ENCODE measurements around the gene SFPQ.

SFPQ gene

GRCh38 chr1:35203295-35203694, 10.3 kb upstream of the SFPQ start:
- no peaks in the 10 kb centered on the region for H3K27me3 ChIP-seq (ENCODE audit: control insufficient read depth, insufficient read depth, low read length)
- no peak overlapping the region for H3K27ac ChIP-seq (ENCODE audit: low read depth, low read length)
- no peak overlapping the region for H3K9ac ChIP-seq (ENCODE audit: low read length)
- no peaks in the 10 kb centered on the region for H3K36me3 ChIP-seq (ENCODE audit: control insufficient read depth, insufficient read depth, low read length)
- H3K4me1 ChIP-seq (ENCODE audit: control insufficient read depth, insufficient read depth, low read length) = no peaks in the 10 kb centered on the region
- no peak overlapping the region for H3K4me3 ChIP-seq (ENCODE audit: low read length)

DNA sequence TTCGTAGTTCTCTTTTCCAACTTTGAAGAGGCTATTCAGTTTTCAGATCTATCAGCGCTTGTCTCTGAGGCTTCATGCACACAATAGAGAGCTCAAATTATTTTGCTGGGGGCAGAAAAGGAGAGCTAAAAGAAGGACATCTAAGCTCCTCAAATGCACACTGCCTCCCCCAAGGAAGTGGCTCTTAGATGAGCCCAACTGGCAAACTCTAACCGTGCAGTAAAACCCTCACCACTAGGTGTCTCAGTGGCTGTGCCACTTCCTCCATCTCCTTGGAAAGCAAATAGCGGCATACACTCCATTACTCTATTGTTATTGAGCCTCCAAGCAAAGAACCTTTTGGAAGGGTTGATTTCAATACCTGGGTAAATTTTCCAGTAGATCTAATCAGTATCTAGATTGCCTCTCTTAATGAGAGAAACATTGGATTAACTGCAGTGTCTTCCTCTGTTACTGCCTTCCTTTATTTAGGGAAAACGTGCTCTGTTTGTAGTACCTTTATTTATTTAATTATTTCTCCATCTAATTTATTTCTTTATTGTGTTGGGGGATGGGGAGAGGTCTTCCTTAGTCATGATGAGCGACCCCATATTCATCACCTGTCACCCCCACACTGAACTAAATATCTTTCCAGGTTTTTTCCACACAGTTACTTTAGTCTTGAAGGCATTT, 9.2 kb upstream of the SFPQ start:
- no peak overlapping the region for H3K9ac ChIP-seq (ENCODE audit: low read length)
- no peaks in the 10 kb centered on the region for H3K36me3 ChIP-seq (ENCODE audit: control insufficient read depth, insufficient read depth, low read length)
- H3K4me1 ChIP-seq (ENCODE audit: control insufficient read depth, insufficient read depth, low read length) = no peaks in the 10 kb centered on the region
- H3K4me3 ChIP-seq (ENCODE audit: low read length) = no peak overlapping the region
- H3K27me3 ChIP-seq (ENCODE audit: control insufficient read depth, insufficient read depth, low read length) = no peaks in the 10 kb centered on the region
- H3K27ac ChIP-seq (ENCODE audit: low read depth, low read length) = no peak overlapping the region

DNA sequence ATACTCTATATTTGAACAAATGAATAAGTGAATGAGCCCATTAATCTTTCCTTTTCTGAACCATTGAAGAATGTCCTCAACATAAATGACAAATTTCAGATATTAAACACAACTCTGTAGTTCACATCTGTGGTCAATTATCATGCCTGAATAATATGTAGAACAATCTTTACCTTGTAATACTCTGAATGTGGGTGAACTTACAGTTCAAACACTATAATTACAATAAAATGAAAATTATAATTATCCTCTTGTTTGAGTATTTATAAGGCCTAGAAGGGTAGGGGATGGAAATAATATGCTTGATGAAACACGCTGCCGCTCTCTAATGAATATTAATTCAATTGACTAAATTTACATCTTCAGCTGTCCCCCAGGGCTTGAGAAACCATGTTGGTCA, 8.7 kb upstream of the SFPQ start:
- no peak overlapping the region for H3K27ac ChIP-seq (ENCODE audit: low read depth, low read length)
- H3K9ac ChIP-seq (ENCODE audit: low read length) = no peak overlapping the region
- H3K4me1 ChIP-seq (ENCODE audit: control insufficient read depth, insufficient read depth, low read length) = no peaks in the 10 kb centered on the region
- no peaks in the 10 kb centered on the region for H3K36me3 ChIP-seq (ENCODE audit: control insufficient read depth, insufficient read depth, low read length)
- H3K4me3 ChIP-seq (ENCODE audit: low read length) = no peak overlapping the region
- no peaks in the 10 kb centered on the region for H3K27me3 ChIP-seq (ENCODE audit: control insufficient read depth, insufficient read depth, low read length)

- H3K4me3 ChIP-seq (ENCODE audit: low read length) = peak overlapping the region; percentile 84
- peaks cover 16% of the 10 kb centered on the region for H3K4me1 ChIP-seq (ENCODE audit: control insufficient read depth, insufficient read depth, low read length)
- peaks cover 28% of the 10 kb centered on the region for H3K36me3 ChIP-seq (ENCODE audit: control insufficient read depth, insufficient read depth, low read length)
- H3K27ac ChIP-seq (ENCODE audit: low read depth, low read length) = peak overlapping the region; percentile 99
- H3K27me3 ChIP-seq (ENCODE audit: control insufficient read depth, insufficient read depth, low read length) = no peaks in the 10 kb centered on the region
- peak overlapping the region; percentile 97 for H3K9ac ChIP-seq (ENCODE audit: low read length)
These were observed 691 bp downstream of the SFPQ start for GRCh38 chr1:35192056-35192852.

- Histone ChIP-seq H3K9ac (ENCODE audit: low read length) (peak overlapping the region; percentile 56), H3K27me3 (ENCODE audit: control insufficient read depth, insufficient read depth, low read length) (no peaks in the 10 kb centered on the region), H3K4me1 (ENCODE audit: control insufficient read depth, insufficient read depth, low read length) (peaks cover 18% of the 10 kb centered on the region), H3K36me3 (ENCODE audit: control insufficient read depth, insufficient read depth, low read length) (peaks cover 34% of the 10 kb centered on the region), H3K27ac (ENCODE audit: low read depth, low read length) (no peak overlapping the region), H3K4me3 (ENCODE audit: low read length) (peak overlapping the region; percentile 84)
These were observed 1.4 kb downstream of the SFPQ start for GRCh38 chr1:35191429-35192055.

GRCh38 chr1:35190784-35191183, 2.2 kb downstream of the SFPQ start:
- H3K27ac ChIP-seq (ENCODE audit: low read depth, low read length) = no peak overlapping the region

DNA sequence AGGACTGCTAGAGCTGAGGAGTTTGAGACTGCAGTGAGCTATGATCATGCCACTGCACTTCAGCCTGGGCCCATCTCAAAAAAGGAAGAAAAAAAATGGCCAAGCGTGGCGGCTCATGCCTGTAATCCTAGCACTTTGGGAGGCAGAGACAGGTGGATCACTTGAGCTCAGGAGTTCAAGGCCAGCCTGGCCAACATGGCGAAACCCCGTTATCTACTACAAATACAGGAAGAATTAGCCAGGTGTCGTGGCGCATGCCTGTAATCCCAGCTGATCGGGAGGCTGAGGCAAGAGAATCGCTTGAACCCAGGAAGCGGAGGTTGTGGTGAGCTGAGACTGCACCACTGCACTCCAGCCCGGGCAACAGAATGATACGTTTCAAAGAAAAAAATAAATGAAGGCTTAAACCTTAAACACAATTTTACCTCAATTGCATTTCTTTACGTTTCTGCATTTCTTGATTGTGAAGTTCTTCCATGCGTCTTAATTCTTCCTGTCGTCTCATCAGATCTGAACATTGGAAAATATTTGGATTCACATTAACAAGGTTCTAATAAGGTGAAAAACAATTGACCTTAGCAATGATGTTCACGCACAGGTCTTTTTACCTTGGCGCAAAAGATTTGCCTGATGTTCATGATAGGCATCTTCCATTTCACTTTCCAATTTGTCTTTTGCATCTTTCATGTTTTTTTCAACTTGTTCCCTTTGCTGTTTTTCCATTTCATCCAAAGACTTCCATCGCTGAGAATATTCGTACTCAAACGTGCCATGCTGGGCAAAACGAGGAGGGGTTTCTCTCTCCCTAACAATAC, 4.2 kb downstream of the SFPQ start:
- Histone ChIP-seq H3K4me3 (ENCODE audit: low read length) (no peak overlapping the region), H3K36me3 (ENCODE audit: control insufficient read depth, insufficient read depth, low read length) (peaks cover 49% of the 10 kb centered on the region), H3K4me1 (ENCODE audit: control insufficient read depth, insufficient read depth, low read length) (peaks cover 26% of the 10 kb centered on the region)

More at GRCh38 chr1:35190784-35191183, 2.2 kb downstream of the SFPQ start:
- Histone ChIP-seq H3K9ac (ENCODE audit: low read length) (peak overlapping the region; percentile 29), H3K4me3 (ENCODE audit: low read length) (peak overlapping the region; percentile 84), H3K27me3 (ENCODE audit: control insufficient read depth, insufficient read depth, low read length) (no peaks in the 10 kb centered on the region), H3K36me3 (ENCODE audit: control insufficient read depth, insufficient read depth, low read length) (peaks cover 40% of the 10 kb centered on the region), H3K4me1 (ENCODE audit: control insufficient read depth, insufficient read depth, low read length) (peaks cover 23% of the 10 kb centered on the region)

DNA sequence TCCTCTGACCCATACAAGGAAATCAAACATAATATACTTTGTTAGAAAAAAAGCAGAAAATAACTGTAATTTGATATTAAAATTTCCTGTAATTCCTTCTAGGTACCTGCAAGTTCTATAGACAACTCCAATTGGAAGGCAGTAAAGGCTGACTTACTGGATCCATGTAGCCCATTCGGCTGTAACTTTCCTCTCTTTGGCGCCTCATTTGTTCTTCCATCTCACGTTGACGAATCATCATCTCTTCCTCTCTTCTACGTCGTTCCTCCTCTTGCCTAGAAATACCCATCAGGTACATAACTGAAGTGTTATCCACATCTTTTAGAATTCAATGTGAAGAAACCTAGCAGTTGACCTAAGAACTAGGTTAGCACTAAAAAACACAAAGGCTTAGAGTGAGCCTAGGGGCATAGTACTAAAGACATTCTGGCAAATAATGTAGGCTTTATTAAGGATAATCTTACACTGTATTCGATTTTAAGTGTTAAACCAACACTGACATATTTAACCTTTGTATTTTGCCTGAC, 5.1 kb downstream of the SFPQ start:
- H3K36me3 ChIP-seq (ENCODE audit: control insufficient read depth, insufficient read depth, low read length) = peaks cover 54% of the 10 kb centered on the region

More for the DNA sequence above, 4.2 kb downstream of the SFPQ start:
- no peak overlapping the region for H3K9ac ChIP-seq (ENCODE audit: low read length)
- H3K27ac ChIP-seq (ENCODE audit: low read depth, low read length) = no peak overlapping the region
- H3K27me3 ChIP-seq (ENCODE audit: control insufficient read depth, insufficient read depth, low read length) = no peaks in the 10 kb centered on the region

DNA sequence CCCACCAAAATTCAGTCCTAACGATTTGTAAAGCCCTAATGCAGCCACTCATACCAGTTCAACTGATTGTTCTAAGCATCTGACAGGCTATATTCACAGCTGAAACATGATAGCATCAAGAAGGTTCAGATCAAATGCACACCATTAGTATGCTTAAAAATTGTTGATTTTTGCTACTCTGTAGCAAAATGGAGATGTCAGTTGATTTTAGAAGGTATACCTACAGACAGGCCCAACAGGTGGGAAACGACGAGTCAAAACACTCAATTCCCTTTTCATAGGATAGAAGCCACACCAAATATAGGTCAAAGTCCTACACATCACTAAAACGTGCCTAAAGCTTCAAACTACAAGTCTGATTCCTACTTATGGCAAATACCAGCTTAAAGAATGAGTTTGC, 6.7 kb downstream of the SFPQ start:
- Histone ChIP-seq H3K4me3 (ENCODE audit: low read length) (no peak overlapping the region), H3K27ac (ENCODE audit: low read depth, low read length) (no peak overlapping the region), H3K27me3 (ENCODE audit: control insufficient read depth, insufficient read depth, low read length) (no peaks in the 10 kb centered on the region), H3K4me1 (ENCODE audit: control insufficient read depth, insufficient read depth, low read length) (peaks cover 24% of the 10 kb centered on the region), H3K36me3 (ENCODE audit: control insufficient read depth, insufficient read depth, low read length) (peaks cover 61% of the 10 kb centered on the region), H3K9ac (ENCODE audit: low read length) (no peak overlapping the region)

More for the DNA sequence above, 5.1 kb downstream of the SFPQ start:
- Histone ChIP-seq H3K4me1 (ENCODE audit: control insufficient read depth, insufficient read depth, low read length) (peaks cover 24% of the 10 kb centered on the region), H3K9ac (ENCODE audit: low read length) (no peak overlapping the region), H3K27ac (ENCODE audit: low read depth, low read length) (no peak overlapping the region), H3K27me3 (ENCODE audit: control insufficient read depth, insufficient read depth, low read length) (no peaks in the 10 kb centered on the region), H3K4me3 (ENCODE audit: low read length) (no peak overlapping the region)

DNA sequence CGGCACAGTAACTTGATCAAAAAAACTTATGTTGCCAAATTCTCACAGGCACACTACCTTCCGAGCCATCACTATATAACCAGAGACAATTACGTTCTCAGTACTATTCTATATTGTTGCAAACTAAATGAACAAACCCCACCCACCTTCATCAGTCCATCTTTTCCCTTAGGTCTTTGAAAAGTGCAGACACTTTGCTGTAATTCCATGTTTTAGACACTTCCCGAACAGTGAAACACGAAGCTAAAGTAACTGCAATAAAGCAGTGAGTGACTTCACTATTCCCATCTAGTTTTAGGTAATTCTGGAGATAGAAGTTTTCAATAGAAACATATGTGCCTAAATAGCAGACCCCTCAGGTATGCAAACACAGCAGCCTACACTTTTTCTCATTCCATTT, 7.7 kb downstream of the SFPQ start:
- Histone ChIP-seq H3K36me3 (ENCODE audit: control insufficient read depth, insufficient read depth, low read length) (peaks cover 62% of the 10 kb centered on the region), H3K4me3 (ENCODE audit: low read length) (no peak overlapping the region)

DNA sequence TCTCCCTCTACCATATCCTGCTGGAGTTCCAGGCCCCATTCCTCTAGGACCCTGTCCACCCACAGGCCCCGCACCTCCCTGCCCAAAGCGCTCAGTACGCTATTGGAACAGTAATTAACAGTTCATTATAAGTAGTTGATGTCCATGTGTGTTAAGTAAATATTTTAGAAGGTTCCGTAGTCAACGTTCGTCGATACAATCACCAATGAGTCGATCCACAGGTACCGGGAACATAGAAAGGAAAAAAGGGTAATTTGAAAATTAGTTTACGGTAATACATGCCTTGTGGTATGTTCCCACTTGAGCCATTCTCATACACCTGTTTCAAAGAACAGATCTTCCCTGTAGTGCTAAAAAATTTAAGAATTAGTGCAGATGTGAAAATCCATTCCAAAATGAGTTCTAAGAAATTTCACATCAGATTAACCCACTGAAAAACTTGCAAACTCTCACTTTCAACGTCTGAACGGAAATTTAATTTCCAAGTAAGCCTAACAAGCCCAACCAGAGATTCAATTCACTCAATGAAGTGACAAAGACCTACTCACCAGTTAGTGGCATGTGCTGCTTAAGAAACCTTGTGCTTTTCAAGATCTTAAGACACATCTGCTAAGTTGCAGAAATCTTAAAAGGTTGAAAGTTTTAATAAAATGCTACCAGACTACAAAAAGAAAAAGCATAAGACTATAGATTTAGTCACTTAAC, 8.3 kb downstream of the SFPQ start:
- Histone ChIP-seq H3K27me3 (ENCODE audit: control insufficient read depth, insufficient read depth, low read length) (no peaks in the 10 kb centered on the region), H3K4me1 (ENCODE audit: control insufficient read depth, insufficient read depth, low read length) (peaks cover 12% of the 10 kb centered on the region), H3K9ac (ENCODE audit: low read length) (no peak overlapping the region), H3K36me3 (ENCODE audit: control insufficient read depth, insufficient read depth, low read length) (peaks cover 57% of the 10 kb centered on the region), H3K27ac (ENCODE audit: low read depth, low read length) (no peak overlapping the region), H3K4me3 (ENCODE audit: low read length) (no peak overlapping the region)

More for the DNA sequence above, 7.7 kb downstream of the SFPQ start:
- Histone ChIP-seq H3K27me3 (ENCODE audit: control insufficient read depth, insufficient read depth, low read length) (no peaks in the 10 kb centered on the region), H3K27ac (ENCODE audit: low read depth, low read length) (no peak overlapping the region), H3K9ac (ENCODE audit: low read length) (no peak overlapping the region), H3K4me1 (ENCODE audit: control insufficient read depth, insufficient read depth, low read length) (peaks cover 18% of the 10 kb centered on the region)
